T-helper 1 cell treated with Interleukin-12 subunit alpha and Interleukin-12 subunit beta and Interleukin-4 antibody, amounts not matched to agents 30 ng/mL and 1 ng/mL, for 36 hours (primary cell): Measurements from ENCODE around the gene NPM1. TPM values are rescaled to one million over a fixed set of nuclear protein-coding genes. Genes with fewer than 3 reads are reported as not detected.

Source experiments
- intact Hi-C: fragments of 100-400 bp; cut with micrococcal nuclease; formaldehyde crosslinking; loops from one replicate; pipeline ENCODE4 v1.15.1; 2024
- total RNA-seq: library from RNA; stranded (reverse); gene quantifications from 2 replicates; pipeline ENCODE4 v1.2.3, GENCODE V29; 2022

The NPM1 gene
- total RNA-seq, 1 donor from 2014 or later = 1,137 TPM

DNA sequence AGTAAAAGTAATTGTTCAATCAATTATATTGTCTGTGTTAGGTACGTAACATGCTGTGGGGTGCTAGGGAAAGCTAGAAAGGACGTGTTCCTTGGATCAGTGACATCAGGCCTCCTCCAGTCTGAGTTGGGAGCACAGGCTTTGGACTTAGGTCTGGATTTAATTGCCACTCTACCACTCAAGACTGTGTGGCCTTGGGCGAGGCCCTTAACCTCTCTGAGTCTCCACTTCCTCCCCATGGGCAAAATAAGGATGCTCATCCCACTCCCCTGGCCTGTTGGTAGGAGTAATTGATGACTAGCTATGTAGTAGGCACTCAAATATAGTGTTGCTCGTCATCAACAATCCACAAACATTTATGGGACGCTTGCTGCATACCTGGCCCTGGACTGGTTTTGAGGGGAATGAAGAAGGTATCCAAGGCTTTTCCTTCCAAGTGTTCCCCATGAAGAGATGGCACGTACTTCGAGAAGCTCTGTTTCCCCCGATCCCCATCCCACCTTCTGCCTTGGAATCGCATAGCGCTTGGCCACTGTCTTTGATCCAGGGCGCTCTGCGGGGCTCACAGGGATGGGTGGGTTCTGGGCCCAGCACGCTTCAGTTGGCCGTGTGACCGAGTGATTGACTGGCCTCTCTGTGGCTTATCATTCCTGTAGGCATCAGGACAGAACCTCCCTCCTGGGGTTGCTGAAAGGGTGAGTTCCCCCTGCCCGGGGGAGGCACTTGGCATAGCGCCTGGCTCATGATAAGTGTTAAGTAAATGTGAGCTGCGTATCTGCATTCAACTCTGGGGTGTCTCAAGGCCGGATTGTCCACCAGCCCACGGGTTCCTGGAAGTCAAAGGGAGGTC is 39.9 kb downstream of the NPM1 start:
- intact Hi-C loops = no loop called here

DNA sequence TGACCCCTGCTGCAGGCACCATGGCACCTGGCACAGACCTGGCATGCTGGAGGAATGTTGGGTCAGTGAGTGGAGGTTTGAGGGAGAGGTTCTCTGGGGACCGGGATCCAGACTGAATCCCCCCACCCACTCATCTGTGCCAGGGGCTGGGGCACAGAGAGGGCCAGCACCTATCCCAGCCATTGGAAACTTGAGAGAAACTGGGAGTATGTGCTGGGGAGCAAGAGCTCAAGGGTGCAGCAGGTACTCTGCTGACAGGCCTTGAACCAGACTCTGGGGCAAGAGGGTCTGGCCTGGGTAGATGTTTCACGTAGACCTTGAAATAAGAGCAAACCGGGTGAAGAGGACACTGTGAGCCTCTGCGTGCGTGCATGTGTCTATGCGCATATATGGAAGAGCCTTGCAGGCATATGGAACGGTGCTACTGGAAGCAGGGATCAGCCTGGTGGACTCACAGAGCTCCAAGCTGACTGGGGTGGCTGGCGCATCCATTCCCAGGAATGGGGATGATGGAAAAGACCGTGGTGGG is 40.6 kb downstream of the NPM1 start:
- intact Hi-C loops = no loop called here

DNA sequence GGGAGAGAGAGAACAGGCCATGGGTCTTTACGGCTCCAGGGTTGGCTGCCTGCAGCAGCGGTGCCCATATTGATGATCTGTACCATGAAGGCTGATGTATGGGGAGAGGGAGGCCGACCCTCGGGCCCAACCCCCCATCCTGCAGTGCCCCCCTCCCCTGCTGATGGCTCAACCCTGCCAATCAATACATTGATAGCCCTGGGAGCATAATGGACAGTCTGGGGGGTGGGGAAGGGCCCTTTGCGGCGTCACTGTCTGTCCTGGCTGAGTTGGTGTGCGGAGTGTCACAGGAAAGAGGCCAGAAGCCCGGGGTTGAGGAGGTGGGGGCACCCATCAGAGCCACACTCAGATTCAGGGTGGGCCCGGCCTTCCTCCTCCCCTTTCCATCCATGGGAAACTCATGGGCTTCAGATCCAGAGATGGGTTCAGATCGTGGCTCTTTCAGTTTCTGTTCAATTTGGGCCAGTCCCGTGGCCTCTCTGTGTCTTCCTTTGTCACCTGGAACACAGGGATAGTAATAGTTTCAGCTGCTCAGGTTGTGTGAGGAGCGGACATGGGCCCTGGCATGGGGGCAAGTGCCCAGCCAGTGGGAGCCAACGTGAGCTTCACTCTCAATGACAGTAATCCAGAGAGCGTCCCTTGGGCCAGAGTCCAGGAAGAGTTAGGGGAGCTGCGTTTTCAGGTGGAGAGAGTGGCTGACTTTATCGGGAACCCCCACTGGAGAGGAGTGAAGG is 41.3 kb downstream of the NPM1 start:
- intact Hi-C loops = no loop called here

DNA sequence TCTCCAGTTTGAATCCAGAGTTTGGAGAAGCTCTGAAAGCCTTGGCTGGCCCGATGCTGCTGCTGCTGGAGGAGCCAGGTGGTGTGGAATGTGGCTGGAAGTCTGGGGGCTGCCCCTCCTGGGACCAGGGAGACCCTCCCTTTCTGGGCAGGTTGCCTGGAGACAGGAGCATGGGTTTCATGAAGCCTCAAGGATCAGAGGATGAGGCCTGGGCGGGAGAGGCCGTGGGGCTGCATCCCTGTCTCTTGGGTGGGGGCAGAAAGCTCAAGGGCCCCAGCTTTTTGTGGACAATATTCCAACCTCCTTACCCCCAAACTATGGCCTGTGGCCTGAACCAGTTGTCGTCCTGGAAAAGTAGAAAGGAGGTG is 41.9 kb downstream of the NPM1 start:
- intact Hi-C loops = no loop called here

DNA sequence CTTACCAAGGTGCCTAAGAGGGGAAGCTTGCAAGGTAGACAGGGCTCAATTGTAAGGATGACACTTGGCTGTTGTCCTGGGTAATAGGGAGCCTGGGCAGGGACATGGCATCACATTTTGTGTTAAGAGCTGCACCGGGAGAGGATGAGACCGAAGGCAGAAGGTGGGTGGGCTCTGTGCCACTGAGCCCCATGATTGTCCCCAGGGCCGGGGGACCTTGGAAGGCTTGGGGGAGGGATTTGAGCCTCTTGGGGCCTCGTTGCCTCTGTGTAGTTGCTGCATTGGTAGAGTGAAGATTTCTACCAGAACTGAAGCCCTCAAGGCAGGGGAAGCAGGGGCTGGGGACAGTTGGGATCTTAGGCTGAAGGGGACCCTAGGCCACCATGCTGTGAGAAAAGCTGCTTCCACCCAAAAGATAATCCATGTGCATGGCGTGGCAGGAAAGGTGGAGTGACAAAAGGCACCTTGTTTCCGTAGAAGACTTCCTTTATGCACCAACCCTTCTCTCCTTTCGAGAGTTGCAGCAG is 43.7 kb downstream of the NPM1 start:
- intact Hi-C loops = no loop called here

DNA sequence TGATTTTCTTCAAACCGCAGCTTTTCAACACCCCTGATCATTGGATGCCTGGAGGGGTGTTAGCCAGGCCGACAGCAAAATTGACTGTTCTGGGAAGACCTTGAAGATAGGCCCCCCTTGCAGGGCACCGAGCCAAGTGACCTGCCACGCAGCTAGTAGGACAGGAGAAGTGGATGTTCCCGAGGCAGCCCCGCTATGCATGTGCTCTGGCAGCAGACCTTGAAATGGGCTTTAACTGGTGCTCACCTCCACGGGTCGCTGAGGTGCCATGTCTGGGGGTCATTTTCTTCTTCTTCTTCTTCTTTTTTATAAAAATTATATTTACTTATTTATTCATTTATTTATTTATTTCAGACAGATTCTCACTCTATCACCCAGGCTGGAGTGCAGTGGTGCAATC is 44.4 kb downstream of the NPM1 start:
- intact Hi-C loops = no loop called here

DNA sequence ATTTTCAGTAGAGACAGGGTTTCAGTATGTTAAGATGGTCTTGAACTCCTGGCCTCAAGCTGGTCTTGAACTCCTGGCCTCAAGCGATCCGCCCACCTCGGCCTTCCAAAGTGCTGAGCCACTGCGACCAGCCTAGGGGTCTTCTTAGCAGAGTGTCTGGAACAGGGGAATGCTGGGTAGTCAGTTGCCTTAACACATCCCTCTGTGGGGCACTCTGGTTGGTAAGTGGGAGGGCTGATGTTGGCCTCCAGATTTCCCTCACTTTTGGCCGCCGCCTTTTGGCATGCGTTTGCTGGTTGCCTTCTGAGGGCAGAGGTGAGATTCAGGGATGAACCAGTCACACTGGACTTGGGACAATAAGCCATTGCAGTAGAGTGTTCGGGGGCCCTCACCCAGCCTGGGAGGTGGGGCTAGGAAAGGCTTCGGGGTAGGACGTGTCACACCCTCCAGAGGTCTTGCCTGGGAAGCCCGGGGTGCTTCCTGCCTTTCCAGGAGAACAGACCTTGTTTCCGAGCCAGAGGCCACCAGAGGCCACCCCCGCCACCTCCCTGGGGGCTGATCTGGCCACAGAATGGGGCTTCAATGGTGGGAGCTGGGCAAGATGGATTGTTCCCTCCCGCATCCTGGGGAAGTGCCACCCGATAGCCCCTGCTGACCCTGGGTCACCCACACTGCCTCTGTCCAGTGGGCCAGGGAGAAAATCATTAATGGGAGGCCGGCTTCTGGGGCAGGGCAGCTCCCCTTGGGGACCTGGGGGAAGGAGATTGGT is 45.1 kb downstream of the NPM1 start:
- intact Hi-C loops = no loop called here

DNA sequence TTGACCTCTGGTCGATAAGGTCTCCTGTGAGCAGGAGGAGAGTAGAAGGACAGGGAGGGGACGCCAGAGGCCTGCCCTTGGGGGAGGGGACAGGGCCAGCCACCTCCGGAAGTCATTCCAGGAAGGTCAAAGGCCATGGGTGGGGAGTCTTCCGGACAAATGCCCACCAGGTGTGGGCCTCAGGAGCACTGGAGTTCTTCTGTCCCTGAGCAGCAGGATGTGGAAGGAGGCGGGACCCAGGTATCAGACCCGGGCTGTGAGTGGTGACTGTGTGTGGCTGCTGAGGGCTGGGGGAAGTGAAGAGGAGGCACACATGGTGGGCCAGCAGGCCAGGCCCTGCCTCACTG is 45.7 kb downstream of the NPM1 start:
- intact Hi-C loops = no loop called here

DNA sequence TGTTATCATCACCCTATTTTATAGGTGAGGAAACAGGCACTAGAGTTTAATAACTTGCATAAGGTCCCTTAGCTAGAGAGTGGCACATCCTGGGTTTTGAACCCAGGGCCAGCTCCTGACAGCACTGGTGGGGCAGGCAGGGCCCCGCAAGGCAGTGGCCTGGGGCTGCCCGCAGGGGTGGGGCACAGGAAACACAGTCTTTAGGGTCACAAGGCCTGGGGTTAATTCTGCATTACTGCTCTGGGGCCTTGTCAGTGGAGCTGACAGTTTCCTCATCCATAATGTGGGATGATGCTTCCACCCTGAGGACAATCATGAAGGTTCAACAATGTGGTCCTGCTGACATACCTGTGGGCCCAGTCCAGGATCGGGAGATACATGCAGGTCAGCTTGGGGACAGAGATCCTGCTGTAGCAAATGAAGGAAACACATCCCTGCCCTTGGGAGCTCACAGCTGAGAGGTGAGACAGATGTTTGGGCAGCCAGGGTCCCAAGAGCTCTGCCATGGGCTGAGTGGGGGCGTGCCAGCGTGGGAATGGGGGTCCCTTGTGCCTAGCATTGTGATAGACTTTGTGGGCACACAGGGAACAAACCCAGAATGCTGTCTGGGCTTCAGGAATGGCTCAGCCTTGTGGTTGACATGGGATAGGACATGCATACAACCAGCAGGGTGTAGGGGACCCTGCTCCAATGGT is 46.5 kb downstream of the NPM1 start:
- intact Hi-C loops = no loop called here

DNA sequence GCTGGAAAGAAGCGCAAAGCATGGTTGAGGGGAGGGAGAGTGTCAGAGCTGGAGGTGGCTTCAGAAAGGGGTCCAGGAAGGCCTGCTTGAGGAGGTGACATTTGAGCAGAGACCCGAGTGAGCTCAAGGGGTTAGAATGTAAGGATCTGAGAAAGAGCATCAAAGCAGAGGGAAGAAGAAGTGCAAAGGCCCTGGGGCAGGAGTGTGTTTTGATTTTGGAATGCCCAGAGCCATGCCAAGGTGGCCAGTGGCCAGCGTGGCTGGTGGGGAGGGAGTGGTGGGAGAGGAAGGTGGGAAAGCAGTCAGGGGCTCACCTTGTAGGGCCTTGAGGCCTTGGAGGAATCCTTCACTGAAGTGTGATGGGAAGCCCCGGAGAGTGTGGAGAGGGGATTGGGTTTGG is 47.2 kb downstream of the NPM1 start:
- intact Hi-C loops = no loop called here

DNA sequence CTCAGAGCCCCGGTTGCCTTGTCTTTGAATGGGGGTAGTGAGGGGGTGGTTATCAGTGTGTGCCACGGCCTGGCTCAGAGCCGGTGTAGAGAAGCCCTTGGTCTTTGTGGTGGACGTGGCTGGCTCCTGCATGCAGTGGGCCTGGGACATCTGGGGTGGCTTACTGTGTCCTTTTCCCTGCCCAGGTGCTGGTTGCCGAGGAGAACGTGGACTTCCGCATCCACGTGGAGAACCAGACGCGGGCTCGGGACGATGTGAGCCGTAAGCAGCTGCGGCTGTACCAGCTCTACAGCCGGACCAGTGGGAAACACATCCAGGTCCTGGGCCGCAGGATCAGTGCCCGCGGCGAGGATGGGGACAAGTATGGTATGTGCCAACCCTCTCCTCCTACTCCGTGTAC is 48.3 kb downstream of the NPM1 start:
- intact Hi-C loops = no loop called here

DNA sequence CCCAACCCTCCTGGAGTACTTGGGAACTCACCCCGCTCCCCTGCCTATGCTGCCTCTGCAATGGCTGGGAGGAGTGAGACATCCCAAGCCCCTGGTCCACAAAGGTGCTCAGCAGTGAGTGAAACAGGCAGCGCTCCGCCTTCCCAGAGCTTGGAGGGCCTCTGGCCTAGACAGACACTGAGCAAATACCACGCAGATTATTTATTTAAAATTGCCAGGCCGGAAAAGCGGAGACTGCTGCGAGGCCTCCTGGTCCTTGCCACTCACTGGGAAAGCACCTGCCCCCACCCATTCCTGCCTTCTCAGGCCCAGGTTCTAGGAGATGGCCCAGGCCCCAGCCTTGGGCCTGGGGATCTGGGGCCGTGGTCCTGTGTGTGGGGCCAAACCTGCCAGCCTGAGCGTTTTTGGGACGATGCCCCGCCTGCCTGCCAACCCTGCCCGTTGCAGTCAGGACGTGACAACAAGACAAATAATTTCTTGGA is 49.2 kb downstream of the NPM1 start:
- intact Hi-C loops = no loop called here

DNA sequence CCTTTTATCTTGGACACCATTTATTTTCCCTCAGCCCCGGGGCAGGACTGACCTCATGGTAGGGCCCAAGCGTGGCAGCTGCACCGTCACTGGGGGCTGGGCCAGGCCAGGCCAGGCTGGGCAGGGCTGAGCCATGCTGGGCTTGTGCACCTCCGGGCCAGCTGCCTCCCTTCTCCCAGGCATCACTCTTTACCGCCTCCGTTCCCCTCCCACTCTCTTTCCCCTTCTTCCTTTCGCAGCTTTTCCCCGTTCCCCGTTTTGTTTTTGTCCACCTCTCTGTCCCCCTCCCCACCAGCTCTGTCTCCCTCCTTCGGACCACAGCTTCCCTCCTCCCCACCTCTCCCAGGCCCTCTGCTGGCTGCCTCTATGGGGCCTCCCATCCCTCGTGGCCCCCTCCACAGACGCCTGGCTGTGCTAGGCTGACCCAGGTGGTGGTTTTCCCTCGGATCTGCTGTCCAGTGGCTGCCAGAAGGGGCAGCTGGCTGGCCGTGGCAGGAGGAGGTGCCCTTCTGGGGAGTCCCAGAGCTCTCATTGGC is 49.7 kb downstream of the NPM1 start:
- intact Hi-C loops = no loop called here

DNA sequence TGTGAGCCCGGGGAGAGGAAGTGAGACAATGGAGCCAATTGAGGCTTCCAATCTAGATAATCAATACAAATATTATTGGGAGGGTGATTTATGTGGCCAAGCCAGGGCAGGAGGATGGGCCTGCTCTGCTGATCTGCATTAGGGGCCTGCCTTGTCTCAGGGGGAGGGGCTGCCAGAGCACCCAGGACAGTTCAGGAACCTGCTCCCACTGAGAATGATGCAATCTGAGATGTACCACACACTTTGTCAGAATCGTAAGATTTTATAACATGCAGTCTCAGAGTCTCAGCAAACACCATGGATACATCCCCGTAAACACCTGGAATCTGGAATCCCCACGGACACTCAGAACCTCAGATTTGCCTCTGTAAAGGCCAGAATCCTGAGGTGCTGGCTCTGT is 51.1 kb downstream of the NPM1 start:
- intact Hi-C loops = no loop called here

DNA sequence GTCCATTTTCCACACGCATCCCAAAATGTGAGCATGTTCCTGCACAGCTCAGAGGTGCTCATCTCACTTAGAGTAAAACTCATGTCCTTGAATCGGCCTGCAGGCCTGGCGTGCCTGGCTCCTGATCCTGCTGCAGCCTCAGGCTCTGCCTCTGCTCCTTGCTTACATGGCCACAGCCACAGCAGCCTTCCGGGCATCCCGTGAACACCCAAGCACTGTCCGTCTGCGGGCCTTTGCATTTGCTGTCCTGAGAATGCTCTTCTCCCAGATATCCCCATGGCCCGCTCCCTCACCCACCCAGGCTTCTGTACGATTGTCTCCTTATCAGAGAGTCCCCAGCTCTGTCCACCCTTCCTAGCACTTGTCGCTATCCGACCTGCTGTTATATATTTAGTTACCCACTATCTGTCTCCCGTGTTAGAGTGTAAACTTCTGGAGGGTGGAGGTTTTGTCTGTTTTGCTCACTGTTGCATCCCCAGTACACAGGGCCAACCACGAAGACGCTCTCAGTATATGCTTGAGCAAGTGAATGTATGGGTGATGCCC is 53.7 kb downstream of the NPM1 start:
- intact Hi-C loops = no loop called here

DNA sequence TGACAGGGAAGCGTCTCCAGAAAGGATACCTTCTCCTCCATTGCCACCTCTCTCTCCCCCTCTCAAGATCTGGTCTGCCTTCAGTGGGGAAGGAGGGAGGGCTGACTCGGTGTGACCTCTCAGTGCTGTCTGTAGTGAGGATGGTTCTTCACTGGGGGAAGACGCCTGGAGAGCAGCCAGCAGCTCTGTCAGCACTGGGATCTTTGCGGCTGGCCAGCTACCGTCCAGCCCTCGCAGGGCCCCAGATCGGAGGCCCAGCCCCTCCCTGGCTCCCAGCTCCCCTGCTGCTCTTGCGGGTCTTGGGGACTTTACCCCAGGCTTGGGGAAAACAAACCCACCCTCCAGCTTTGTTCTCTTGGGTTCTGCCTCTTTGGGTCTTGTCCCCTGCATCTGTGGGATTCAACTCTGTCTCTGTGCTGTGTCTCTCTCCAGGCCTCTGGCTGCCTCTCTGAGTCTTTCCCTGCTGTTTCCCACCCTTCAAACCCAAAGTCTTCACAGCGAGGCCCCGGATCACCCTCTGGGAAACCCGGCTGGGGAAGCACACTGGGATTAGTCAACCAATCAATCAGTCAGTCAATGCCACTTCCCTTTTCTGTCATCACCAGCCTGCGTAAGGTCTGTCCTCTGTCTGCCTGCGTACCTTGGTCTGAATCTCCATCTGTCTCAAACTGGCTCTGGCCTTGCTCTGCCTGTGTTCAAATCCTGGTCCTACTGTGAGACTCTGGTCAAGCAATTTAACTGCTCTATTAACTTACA is 54.8 kb downstream of the NPM1 start:
- intact Hi-C loops = no loop called here

DNA sequence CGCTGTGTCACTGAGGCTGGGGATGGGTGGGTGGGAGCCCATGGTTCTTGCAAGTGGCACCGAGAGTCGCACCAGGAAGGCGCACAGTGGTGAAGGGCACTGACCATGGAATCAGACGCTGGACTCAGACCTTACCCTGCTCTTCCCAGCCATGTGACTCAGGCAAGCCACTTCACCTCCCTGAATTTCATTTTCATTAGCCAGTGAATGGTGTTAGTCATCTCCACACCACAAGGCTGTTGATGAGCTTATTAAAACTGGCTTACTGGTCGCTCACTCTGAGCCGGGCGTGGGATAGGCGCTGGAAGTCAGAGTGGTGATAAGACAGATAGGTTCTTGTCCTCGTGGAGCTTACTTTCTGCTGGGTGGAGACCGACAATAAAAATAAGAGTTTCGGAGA is 56.9 kb downstream of the NPM1 start:
- intact Hi-C loops = no loop called here

DNA sequence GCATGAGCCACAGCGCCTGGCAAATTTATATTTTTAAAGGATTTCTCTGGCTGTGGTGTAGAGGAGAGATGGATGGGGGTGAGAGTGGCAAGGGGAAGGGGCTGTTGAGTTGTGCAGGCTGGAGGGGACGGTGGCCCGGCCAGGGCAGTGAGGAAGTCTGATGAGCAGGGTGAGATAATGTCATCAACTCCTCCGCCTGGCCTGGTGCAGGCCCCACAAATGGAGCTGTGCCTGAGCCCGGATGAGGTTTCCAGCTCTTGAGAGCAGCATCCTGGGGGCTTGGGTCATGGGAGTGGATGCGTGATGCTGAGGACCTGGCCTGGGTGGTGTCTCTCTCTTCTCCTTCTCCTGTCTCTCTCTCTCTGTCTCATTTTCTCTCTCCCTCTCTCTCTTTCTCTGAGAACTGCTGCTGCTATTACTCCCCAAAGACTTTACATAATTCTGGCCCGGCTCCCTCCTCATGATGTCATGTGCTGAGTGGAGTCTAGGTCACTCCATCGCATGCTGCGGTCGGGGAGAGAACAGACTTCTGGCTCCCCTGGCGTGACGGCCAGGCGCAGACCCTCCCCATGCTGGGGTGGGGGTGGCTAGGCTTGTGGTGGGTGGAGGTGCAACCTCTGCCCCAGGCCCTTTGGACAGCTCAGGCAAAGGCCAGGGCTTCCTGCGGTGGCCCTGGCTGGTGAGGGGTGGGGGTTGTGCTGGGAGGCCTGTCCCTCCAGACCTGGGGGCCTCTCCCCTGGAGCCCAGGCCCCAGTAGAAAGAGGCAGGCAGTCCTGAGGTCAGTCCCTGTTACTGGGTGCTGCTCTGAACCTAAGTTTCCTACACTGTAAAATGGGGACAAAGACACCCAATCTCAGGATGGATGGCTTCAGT is 58.2 kb downstream of the NPM1 start:
- intact Hi-C loops = no loop called here

DNA sequence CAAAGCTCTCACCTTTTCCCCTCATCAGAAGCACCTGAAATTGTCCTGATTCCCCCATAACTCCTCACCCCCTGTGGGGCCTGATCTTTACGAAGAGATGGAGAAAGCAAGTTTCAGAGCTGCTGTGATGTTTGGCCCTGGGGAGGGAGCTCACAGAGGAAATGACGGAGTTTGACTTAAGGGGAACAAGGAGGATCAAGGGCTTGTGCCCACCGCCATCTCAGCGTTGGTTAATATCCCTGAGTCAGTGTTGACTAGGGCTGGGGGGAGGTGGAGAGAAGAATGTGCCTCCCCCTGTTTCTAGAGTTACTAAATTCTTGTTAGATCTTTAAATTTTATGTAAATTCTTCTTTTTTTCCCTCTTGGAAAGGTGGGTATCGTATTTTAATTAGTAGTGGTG is 59.6 kb downstream of the NPM1 start:
- intact Hi-C loops = no loop called here
